ENCODE results near the gene RCHY1. TPM values are rescaled to one million over a fixed set of nuclear protein-coding genes. Genes with fewer than 3 reads are reported as not detected.
A peak's percentile ranks its signal among the peaks of the same experiment; 100 is the strongest.

RCHY1 gene
- total RNA-seq, 6 donors from 2014 or later, result 4.1 to 39.5 (median 26.1) TPM

GRCh38 chr4:75496406-75496805 lies 17.8 kb downstream of the RCHY1 start:
- DNase-seq (no peak), ATAC-seq (ENCODE audit: low FRiP score in 2 of 2) (no peak)
- H3K36me3 ChIP-seq, result peaks cover 0 to 42% (median 4%) of the 10 kb centered on the region in 4 donors
- 97% methylated on average over 2 of the region's 2 CpGs for WGBS, 2 donors
- H3K27ac ChIP-seq, result no peak overlapping the region
- peaks cover 0 to 10% (median 0%) of the 10 kb centered on the region in 4 donors for H3K4me1 ChIP-seq
- no peaks in the 10 kb centered on the region for H3K27me3 ChIP-seq
- TF ChIP-seq POLR2A (IDR thresholded peaks at IDR 0.05) (no peak), POLR2AphosphoS5 (IDR thresholded peaks at IDR 0.05) (no peak), EP300 (IDR thresholded peaks at IDR 0.05) (no peak)
- TF ChIP-seq, protein P1, sequence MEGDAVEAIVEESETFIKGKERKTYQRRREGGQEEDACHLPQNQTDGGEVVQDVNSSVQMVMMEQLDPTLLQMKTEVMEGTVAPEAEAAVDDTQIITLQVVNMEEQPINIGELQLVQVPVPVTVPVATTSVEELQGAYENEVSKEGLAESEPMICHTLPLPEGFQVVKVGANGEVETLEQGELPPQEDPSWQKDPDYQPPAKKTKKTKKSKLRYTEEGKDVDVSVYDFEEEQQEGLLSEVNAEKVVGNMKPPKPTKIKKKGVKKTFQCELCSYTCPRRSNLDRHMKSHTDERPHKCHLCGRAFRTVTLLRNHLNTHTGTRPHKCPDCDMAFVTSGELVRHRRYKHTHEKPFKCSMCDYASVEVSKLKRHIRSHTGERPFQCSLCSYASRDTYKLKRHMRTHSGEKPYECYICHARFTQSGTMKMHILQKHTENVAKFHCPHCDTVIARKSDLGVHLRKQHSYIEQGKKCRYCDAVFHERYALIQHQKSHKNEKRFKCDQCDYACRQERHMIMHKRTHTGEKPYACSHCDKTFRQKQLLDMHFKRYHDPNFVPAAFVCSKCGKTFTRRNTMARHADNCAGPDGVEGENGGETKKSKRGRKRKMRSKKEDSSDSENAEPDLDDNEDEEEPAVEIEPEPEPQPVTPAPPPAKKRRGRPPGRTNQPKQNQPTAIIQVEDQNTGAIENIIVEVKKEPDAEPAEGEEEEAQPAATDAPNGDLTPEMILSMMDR (IDR thresholded peaks at IDR 0.05), result no peak
- H3K9me3 ChIP-seq, result no peaks in the 10 kb centered on the region
- no peak overlapping the region for H3K4me3 ChIP-seq

- DNase-seq (no peak), ATAC-seq (ENCODE audit: low FRiP score in 2 of 2) (no peak)
- WGBS, 2 donors, result 84 to 87% methylated on average over 2 of the region's 2 CpGs
- TF ChIP-seq POLR2AphosphoS5 (IDR thresholded peaks at IDR 0.05) (no peak), POLR2A (IDR thresholded peaks at IDR 0.05) (no peak), EP300 (IDR thresholded peaks at IDR 0.05) (no peak)
- TF ChIP-seq, protein P1 (IDR thresholded peaks at IDR 0.05), result no peak
- Histone ChIP-seq H3K27ac (no peak overlapping the region), H3K36me3 (peaks cover 0 to 43% (median 4%) of the 10 kb centered on the region in 4 donors), H3K9me3 (no peaks in the 10 kb centered on the region), H3K27me3 (no peaks in the 10 kb centered on the region), H3K4me1 (peaks cover 0 to 10% (median 0%) of the 10 kb centered on the region in 4 donors), H3K4me3 (no peak overlapping the region)
Observed at GRCh38 chr4:75495476-75495875, 18.7 kb downstream of the RCHY1 start.

DNA sequence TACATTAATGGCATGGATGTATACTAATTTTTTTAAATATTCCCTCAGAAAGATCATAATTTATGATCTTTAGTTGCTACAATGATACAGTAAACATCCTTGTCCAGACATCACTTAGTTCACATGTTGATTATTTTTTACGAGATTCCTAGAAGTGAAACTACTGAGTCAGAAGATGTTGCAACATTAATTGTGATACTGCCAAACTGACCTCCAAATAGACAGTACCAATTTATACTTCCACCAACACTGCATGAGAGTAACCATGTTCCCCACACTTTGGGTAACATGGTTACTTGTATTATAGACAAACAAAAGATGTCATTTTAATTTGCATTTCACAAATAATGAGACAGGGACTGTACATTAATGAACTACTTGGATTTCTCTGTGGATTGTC lies 19.6 kb downstream of the RCHY1 start:
- DNase-seq (no peak), ATAC-seq (ENCODE audit: low FRiP score in 2 of 2) (peak in 1 of 2 donors; percentile 80)
- H3K27me3 ChIP-seq, result no peaks in the 10 kb centered on the region
- no peak overlapping the region for H3K27ac ChIP-seq
- no peak overlapping the region for H3K4me3 ChIP-seq
- peaks cover 0 to 10% (median 0%) of the 10 kb centered on the region in 4 donors for H3K4me1 ChIP-seq
- TF ChIP-seq POLR2A (IDR thresholded peaks at IDR 0.05) (no peak), EP300 (IDR thresholded peaks at IDR 0.05) (peak in 1 of 4 donors; percentile 50)
- TF ChIP-seq, protein P1 (IDR thresholded peaks at IDR 0.05), result no peak
- H3K36me3 ChIP-seq, result peaks cover 0 to 51% (median 11%) of the 10 kb centered on the region in 4 donors
- no peaks in the 10 kb centered on the region for H3K9me3 ChIP-seq
- 0 to 11% methylated on average over 1 of the region's 1 CpG for WGBS, 2 donors

DNA sequence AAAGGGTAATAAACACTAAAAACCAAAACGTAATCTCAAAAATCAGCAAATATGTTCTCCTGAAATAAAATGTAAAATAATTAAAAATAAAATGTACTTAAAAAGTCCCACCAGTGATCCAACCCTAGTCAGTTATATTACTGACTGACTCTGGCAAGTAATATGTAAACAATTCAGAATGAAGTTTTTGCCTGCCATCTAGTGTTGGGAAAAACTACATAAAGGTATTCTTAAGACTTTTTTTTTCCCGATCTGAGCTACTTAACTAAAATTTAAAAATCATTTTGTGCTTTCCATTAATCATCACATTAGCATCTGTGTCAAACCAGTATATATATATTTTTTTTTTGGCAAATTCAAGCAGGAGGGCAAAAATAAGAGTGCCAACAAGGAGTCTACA lies 24.0 kb downstream of the RCHY1 start:
- Histone ChIP-seq H3K27ac (no peak overlapping the region), H3K4me3 (no peak overlapping the region), H3K4me1 (peaks cover 0 to 10% (median 0%) of the 10 kb centered on the region in 4 donors), H3K36me3 (peaks cover 11 to 75% (median 28%) of the 10 kb centered on the region in 4 donors), H3K27me3 (no peaks in the 10 kb centered on the region), H3K9me3 (no peaks in the 10 kb centered on the region)
- TF ChIP-seq, protein P1 (IDR thresholded peaks at IDR 0.05), result no peak
- TF ChIP-seq POLR2AphosphoS5 (IDR thresholded peaks at IDR 0.05) (no peak), POLR2A (IDR thresholded peaks at IDR 0.05) (no peak), EP300 (IDR thresholded peaks at IDR 0.05) (no peak)
- WGBS, 2 donors, result 70 to 77% methylated on average over 2 of the region's 2 CpGs
- DNase-seq (no peak), ATAC-seq (ENCODE audit: low FRiP score in 2 of 2) (no peak)

- Histone ChIP-seq H3K27me3 (no peaks in the 10 kb centered on the region), H3K4me1 (no peaks in the 10 kb centered on the region), H3K9me3 (no peaks in the 10 kb centered on the region), H3K4me3 (no peak overlapping the region), H3K36me3 (peaks cover 11 to 85% (median 36%) of the 10 kb centered on the region in 4 donors), H3K27ac (no peak overlapping the region)
- no peak for DNase-seq
- no peak for ATAC-seq (ENCODE audit: low FRiP score in 2 of 2)
- TF ChIP-seq, protein P1 (IDR thresholded peaks at IDR 0.05), result no peak
- TF ChIP-seq POLR2A (IDR thresholded peaks at IDR 0.05), result no peak
- TF ChIP-seq POLR2AphosphoS5 (IDR thresholded peaks at IDR 0.05), result no peak
- TF ChIP-seq EP300 (IDR thresholded peaks at IDR 0.05), result no peak
- 58 to 81% methylated on average over 4 of the region's 4 CpGs for WGBS, 2 donors
Observed at GRCh38 chr4:75484190-75484589, 30.0 kb downstream of the RCHY1 start.
